Measurements from ENCODE around the gene OR52N2.

The OR52N2 gene

DNA sequence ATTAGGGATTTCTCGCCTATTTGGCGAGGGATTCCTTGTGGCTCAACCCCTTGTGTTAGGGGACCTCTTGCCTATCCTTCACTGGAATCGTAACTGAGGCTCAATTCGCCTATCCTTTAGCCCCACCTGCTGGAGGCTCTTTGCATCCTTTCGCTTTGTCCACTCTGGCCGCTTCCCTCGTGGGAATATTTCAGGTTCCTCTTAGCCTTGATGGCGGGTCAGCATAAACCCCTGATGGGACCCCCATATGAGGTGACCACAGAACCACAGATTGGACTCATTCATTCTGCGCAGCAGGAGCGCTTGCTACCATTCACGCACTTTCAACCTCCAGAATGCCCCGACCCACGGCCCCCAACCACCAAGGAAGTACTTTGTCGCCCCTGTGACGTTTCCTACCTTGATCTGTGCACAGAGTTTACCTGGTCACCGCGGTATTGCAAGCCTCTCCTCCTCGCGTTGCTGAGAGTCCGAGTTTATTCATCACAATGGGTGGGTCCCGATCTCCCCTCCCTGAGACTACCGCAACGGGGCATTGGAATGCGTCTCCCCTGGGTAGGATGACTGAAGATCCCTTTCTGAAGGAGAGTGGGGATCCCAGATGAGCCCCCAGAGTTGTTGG is at the start of gene OR52N2:
OR52N2 (plus strand) TSS at position 425 of the 622 bp plus-strand sequence. CDS start 11,412 bp downstream, outside the sequence.
- peak; percentile 21 to 29 for DNase-seq (ENCODE audit: low read depth in 2 of 2)

DNA sequence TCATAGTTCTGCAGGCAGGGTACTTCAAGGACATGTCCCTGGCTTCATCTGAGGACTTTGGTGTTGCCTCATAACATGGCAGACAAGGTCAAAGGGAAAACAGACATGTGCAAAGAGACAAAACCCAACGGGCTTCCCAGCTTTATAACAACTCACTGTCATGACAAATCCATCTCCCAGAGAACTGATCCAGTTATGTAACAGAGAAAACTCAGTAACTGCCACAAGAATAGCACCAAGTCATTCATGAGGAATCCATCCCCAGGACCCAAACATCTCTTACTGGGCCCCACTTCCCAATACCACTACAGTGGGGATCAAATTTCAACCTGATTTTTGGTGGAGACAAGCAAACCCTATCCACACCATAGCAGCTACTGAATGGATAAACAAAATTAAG is 41.7 kb upstream of the OR52N2 start:
- DNase-seq (ENCODE audit: low read depth in 2 of 2), result no peak

DNA sequence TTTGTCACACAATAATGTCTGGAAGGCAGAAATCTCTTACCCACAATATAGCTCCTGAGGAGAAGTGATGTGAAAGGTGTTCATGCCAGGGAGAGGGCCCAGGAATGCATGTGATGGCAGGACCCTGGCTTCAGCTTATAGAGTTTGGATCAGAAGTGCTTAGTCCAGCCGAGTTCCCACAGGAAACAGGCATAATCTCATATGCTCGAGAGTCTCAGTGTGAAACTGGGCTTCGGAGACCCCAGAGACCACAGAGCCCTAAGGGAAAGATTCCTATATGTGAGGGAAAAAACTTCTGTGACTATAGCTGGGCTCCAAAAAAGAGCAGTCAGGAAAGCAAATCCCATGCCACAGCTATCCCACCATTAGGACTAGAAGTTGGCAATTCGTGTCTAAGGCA is 25.5 kb upstream of the OR52N2 start, which contains the start of gene OR52N5:
OR52N5 (minus strand) TSS at position 101 of the 400 bp plus-strand sequence. CDS start 4,721 bp downstream, outside the sequence.
- no peak for DNase-seq (ENCODE audit: low read depth in 2 of 2)

DNA sequence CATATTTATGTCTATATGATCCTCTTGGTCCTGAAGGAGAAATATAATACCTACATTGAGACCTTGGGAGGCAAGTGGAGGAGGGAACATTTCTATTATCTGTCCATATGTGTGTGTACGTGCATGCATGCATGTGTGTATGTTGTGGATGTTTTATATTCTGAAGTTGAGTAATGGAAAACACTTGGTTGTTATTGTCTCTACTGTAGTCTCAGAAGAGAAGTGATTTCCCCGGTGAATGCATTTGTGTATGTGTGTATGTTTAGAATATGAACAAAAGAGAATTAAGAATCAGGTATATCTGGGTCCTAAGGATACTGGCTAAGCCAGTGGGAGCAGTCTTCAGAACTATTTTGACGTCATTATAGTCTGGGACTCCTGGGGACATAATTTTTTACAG is 17.6 kb upstream of the OR52N2 start, which contains the start of gene OR52N1:
OR52N1 (minus strand) TSS at position 101 of the 400 bp plus-strand sequence. CDS start 2,449 bp downstream, outside the sequence.
- no peak for DNase-seq (ENCODE audit: low read depth in 2 of 2)

DNA sequence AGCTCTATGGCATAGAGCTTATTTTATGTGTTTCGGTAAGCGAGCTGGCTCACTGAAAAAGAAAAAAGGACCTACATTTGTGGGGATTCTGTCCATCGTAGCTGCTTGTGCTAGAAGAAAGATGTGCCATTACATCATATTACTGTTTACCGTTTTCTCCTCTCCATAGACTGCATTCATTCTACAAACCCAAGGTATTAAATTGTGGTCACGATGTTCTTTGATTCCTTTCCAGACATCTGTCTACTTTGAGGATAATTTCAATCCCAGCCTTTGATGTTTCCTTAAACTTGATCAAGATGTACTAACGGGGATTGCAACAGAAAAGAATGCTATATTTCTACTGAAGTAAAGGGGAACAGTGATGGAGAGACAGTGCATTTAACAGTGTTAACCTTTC is 12.2 kb upstream of the OR52N2 start:
- DNase-seq (ENCODE audit: low read depth in 2 of 2), result no peak

DNA sequence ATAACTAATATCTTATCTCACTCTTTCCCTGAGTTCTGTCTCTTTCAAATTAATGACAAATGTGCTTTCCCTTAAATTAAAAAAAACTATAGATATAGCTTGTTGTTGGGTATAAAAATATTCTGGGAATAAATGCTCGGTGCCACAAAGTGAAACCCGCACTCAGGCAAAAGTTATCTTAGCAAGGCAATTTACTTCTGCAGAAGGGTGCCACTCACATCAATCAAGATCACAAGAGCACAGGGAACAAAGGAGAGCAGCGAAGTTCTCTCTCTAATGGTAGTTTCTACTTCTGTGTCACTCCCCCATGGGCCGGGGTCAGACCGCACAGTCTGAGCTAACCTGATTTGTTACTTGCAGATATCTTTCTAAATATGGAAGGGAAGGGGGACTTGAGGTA is 4.7 kb upstream of the OR52N2 start:
- no peak for DNase-seq (ENCODE audit: low read depth in 2 of 2)

DNA sequence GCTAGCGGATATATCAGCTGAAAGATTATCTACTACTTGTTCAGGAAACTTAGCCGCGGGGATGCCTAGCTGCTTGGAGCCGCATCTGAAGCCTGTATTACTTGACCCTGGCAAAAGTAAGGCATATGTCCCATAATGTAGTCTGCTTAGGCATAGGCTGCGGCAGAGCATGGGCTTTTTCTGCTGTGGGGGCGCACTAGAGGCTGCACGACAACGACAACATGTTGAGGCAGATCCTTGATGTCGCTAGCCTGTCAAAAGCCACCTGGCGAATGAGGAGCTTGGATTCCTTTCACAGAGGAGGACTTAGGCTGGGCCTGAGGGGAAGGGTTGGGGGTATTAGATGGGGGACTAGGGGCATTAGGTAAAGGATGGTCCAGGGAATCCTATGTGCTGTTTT is 1.1 kb upstream of the OR52N2 start:
- DNase-seq (ENCODE audit: low read depth in 2 of 2), result no peak

DNA sequence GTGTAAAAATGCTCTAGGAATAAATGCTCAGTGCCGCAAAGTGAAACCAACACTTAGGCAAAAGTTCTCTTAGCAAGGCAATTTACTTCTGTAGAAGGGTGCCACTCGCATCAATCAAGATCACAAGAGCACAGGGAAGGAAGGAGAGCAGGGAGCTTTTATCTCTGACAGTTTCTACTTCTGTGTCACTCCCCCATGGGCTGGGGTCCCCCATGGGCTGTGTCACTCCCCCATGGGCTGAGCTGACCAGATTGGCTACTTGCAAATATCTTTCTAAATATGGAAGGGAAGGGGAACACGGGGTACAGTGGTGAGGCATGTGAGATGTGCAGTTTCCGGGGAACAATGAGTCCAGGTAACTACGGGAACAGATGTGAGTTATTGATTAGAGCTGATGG is 397 bp downstream of the OR52N2 start:
- no peak for DNase-seq (ENCODE audit: low read depth in 2 of 2)

DNA sequence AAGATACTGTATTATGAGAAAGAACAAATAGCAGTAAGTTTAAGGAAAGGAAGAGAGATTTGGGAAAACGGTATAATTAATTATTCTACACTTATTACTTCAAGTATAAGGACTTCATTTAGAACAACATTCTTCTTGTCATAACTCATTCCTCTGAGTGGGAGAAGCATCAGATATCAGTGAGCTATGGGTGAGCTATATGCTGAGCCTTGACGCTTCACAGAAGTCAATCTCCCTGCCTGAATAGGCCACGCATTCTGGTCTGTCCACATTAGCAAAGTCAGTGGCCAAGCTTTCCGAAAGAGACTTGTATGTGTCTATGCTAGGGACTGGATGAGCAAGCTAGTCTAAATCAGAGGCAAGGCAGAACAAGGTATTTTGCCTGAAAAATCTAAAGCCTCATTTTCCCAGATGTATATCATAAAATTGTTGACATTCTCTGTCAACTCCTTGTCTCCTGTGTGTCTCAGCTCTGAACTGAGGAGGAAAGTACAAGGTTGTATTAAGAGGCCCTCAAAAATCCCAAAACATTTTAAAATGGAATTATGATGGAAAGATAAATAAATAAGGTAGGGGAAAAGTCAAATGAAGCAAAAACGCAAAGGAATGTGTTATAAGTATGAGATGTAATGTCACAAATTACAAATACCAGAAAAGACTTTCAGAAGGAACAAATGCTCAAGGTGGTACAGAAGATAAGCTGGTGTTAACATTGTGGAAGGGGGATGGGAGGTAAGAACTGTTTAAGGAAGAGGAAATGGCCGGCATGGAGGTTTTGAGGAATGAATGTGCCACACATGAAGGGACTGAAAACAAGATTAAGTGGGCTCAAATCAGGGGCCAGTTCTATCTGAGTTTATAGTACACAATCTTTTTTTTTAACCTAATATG is 1.4 kb downstream of the OR52N2 start:
- DNase-seq (ENCODE audit: low read depth in 2 of 2), result no peak

DNA sequence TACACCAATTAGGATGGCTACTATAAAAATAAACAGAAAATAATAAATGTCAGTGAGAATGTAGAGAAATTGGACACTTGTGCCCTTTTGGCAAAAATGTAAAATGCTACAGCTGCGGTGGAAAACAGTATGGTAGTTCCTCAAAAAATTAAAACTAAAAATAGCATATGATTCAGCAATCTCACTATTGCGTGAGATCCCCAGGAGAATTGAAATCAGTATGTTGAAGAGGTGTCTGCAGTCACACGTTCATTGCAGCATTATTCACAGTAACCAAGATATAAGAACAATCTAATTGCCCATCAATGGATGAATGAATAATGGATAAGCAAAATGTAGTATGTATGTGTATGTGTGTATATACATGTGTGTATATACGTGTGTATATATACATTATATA is 6.8 kb downstream of the OR52N2 start:
- DNase-seq (ENCODE audit: low read depth in 2 of 2), result no peak

DNA sequence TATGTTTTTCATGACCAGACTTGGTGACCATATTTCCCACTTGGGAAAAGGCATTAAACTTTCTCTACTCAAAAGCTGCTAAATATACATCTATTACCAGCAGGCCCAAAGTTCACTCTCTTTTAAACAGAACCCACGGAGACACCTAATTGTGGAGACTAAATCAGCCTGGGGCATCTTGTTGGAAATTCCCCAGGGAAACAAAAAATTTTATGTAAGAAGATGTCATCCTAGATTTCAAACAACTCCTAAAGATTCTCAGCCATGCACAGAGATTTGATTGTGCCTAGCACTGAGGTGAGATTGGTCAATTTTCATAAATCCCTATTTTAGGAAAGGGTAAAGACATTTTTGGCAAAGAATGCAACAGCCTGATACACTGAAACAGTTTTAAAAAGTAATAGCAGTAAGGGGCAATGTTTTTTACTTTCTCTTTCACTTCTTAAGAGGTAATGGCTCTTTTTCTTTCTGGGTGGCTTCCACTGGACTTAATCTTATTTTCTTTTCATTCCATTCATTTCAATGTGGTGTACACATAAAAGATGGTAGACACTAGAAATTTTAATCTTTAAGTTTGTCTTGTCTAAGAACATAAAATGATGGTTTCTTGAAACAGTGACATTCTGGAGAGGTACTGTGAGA is 9.6 kb downstream of the OR52N2 start:
- DNase-seq (ENCODE audit: low read depth in 2 of 2), result no peak

DNA sequence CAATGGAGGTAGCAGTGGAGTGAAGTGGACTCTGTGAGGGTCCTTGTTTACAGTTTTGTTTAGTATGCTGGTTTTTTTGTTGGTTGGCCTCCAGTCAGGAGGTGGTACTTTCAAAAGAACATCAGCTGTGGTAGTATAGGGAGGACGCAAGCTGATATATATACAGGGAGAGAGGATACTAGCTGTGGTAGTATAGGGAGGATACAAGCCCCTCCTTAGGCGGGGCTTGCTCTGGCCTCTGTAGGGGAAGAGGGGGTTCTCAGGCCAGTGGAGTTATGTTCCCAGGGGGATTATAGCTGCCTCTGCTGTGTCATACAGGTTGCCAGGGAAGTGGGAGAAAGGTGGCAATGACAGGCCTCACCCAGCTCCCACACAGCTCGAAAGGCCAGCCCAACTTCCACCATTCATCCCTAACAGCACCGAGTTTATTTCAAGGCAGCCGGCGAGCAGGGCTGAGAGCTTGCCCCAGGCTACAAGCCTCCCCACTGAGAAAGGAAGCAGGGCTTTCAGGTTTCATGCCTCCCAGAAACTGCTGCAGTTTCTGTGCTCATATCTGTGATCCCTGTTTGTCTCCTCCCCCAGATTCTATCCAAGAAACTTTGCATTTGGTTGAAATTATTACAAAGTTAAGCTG is 22.6 kb downstream of the OR52N2 start:
- DNase-seq (ENCODE audit: low read depth in 2 of 2), result no peak

DNA sequence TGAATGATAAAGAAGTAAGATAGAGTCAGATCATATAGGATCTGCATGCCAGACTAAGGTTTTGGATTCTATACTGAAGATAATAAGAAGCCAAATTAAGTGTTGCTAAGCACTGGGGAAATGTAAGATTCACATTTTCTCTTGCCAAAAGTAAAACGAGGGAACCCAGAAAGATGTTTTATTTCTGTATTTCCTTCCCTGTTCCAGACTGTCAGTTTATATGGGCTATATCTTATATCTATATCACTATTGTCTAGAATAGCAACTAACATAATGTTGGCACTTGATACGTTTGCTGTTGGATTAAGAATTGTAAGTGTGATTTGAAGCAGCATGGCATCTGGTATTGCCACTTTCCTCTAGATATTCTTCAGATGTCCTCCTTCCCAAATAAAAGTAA is 24.7 kb downstream of the OR52N2 start:
- no peak for DNase-seq (ENCODE audit: low read depth in 2 of 2)

DNA sequence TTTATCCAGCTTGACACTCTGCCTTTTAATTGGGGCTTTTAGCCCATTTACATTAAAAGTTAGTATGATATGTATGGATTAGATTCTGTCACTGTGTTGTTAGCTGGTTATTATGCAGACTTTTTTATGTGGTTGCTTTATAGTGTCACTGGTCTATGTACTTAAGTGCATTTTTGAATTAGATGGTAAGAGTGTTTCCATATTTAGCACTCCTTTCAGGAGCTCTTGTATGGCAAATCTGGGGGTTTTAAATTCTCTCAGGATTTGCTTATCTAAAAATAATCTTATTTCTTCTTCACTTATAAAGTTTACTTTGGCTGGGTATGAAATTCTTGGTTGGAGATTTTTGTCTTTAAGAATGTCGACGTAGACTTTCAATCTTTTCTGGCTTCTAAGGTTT is 29.0 kb downstream of the OR52N2 start:
- DNase-seq (ENCODE audit: low read depth in 2 of 2), result no peak

DNA sequence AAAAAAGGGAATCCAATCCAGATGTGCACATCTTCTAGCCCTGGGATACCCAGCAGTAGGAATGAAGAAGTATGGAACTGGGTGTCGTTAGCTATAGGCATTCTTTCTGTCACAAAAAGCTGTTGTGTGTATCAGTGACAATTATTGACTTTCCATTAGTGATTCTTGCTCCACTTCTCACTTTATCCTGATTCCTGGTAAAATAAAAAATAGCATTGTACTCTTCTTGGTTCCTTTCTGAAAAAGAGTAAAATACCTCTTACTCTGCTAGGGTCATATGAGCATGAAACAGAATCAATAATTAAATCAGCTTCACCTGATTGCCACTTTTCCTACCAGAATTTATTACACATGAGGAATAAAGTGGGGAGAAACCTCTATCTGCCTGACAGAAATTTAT is 33.1 kb downstream of the OR52N2 start, which contains the start of gene OR52E6:
OR52E6 (minus strand) TSS at position 101 of the 400 bp plus-strand sequence; CDS start at position 101, 0 bp downstream.
- no peak for DNase-seq (ENCODE audit: low read depth in 2 of 2)

DNA sequence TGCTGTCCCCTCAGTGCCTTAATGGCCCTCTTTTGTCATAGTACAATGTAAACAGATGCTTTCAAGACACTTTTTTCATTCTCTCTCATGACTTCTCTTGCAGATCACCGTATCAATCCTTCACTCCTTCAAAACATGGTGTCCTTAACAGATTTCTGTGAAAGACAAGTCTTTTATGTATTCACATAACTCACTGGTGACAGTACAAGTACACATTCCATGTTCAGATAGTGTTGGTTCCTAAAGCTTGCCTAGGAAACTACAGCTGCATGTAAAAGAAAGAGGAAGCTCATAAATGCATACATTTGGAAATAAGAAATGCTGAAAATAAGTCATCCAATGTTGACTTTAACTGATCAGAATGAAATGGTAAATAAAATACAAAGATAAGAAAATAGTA is 38.0 kb downstream of the OR52N2 start:
- DNase-seq (ENCODE audit: low read depth in 2 of 2), result no peak

DNA sequence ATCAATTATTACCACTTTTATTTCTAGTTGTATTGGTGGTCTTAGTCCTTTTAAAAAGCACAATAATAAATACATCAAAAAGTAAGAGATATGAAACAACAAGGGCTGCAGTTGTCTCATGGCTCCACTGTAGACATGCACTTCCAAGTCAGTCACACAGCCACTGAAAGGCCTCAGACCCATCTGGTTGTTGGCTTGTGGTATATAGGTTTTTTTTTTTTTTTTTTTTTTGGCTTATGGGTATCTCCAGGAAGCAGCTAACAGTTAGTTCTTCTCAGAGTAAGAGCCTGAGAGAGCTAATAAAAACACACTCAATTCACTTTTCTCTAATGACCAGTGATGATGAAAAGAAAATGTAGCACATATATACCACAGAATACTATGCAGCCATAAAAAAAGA is 39.0 kb downstream of the OR52N2 start:
- no peak for DNase-seq (ENCODE audit: low read depth in 2 of 2)

DNA sequence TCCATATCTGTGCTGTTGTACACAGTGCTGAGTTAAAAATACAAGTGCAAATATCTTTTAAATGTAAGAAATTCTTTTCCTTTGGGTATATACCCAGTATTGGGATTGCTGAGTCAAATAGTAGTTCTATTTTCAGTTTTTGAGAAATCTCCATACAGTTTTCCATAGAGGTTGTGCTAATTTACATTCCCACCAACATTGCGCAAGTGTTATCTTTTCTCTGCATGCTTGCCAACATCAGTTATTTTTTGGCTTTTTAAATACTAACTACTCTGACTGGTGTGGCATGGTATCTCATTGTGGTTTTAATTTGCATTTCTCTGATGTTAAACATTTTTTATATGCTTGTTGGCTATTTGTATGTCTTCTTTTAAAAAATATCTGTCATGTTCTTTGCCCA is 42.3 kb downstream of the OR52N2 start:
- DNase-seq (ENCODE audit: low read depth in 2 of 2), result no peak

DNA sequence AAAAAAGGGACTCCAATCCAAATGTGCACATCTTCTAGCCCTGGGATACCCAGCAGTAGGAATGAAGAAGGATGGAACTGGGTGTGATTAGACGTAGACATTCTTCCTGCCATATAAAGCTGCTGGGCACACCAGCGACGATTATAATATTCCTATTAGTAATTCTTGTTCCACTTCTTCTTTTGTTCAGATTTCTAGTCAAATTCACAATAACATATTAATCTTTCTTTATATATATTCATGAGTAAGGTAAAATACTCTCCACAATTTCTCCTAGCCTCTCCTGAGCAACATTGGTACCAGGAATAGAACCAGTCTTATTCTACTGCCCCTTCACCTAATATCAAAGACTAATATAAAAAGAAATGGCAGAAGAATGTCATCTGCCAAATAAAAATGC is 48.9 kb downstream of the OR52N2 start, which contains the start of gene OR52E8:
OR52E8 (minus strand) TSS at position 101 of the 400 bp plus-strand sequence; CDS start at position 101, 0 bp downstream.
- DNase-seq (ENCODE audit: low read depth in 2 of 2), result no peak

DNA sequence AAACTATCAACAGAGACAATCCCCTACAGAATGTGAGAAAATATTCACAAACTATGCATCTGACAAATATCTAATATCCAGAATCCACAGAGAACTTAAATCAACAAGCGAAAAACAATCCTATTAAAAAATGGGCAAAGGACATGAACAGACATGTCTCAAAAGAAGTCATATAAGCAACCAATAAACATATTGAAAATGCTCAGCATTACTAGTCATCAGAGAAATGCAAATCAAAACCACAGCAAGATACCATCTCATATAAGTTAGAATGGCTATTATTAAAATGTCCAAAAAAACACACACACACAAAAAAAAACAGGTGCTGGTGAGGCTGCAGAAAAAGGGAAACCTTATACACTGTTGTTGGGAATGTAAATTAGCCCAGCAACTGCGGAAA is 57.1 kb downstream of the OR52N2 start:
- DNase-seq (ENCODE audit: low read depth in 2 of 2), result no peak
